Kidney epithelial cell (primary cell): ENCODE results near the gene NME3. TPM values are rescaled to one million over a fixed set of nuclear protein-coding genes. Genes with fewer than 3 reads are reported as not detected.
"Not testable (repeated sequence)": the region's sequence is repeated elsewhere in the genome, so short reads cannot be mapped to it uniquely, and the experiment has no call there.

Experiments used
- DNase-seq: peaks from one replicate; pipeline ENCODE4 v3.0.0-alpha.2; 2010; ENCODE audit warnings: low read depth
- H3K27me3 ChIP-seq: 2 replicates; pipeline ENCODE4 v1.6.0; 2011; ENCODE audit warnings: low read length; ENCODE audit not compliant: control insufficient read depth, insufficient read depth
- H3K36me3 ChIP-seq: 2 replicates; pipeline ENCODE4 v1.5.1; 2011; ENCODE audit warnings: low read length; ENCODE audit not compliant: control insufficient read depth, insufficient read depth
- H3K4me3 ChIP-seq: 2 replicates; pipeline ENCODE4 v1.5.1; 2011; ENCODE audit warnings: low read depth, mild to moderate bottlenecking, control low read depth, low read length
- CTCF ChIP-seq: IDR thresholded peaks from 2 replicates; pipeline ENCODE4 v1.5.1; 2011; ENCODE audit warnings: mild to moderate bottlenecking, moderate library complexity, low read length, control low read depth, inconsistent platforms; ENCODE audit not compliant: insufficient read depth, poor library complexity, severe bottlenecking
- total RNA-seq: library from RNA; depleted of rRNA; stranded (reverse); fragments of >200 nt; gene quantifications from 2 replicates; pipeline ENCODE4 v1.2.3, GENCODE V29; 2015

NME3 gene
- total RNA-seq, 1 donor from 2014 or later, result 44.9 TPM

GRCh38 chr16:1800701-1801100 lies 29.4 kb upstream of the NME3 start:
- no peaks in the 10 kb centered on the region for H3K27me3 ChIP-seq
- TF ChIP-seq CTCF, result no peak
- H3K4me3 ChIP-seq, result no peak overlapping the region
- H3K36me3 ChIP-seq, result no peaks in the 10 kb centered on the region
- DNase-seq, result no peak

GRCh38 chr16:1799263-1799662 lies 27.9 kb upstream of the NME3 start:
- H3K36me3 ChIP-seq, DNase-seq, H3K4me3 ChIP-seq, H3K27me3 ChIP-seq: not testable (repeated sequence)

- Histone ChIP-seq H3K36me3 (no peaks in the 10 kb centered on the region), H3K4me3 (no peak overlapping the region), H3K27me3 (peaks cover 2% of the 10 kb centered on the region)
- DNase-seq, result no peak
- TF ChIP-seq CTCF, result no peak
These were observed 23.7 kb upstream of the NME3 start for GRCh38 chr16:1794908-1795666.

GRCh38 chr16:1794221-1794871 lies 23.0 kb upstream of the NME3 start:
- no peak for TF ChIP-seq CTCF
- Histone ChIP-seq H3K27me3 (peaks cover 2% of the 10 kb centered on the region), H3K36me3 (no peaks in the 10 kb centered on the region), H3K4me3 (no peak overlapping the region)
- DNase-seq, result no peak

- peaks cover 2% of the 10 kb centered on the region for H3K27me3 ChIP-seq
- no peak for DNase-seq
- no peak for TF ChIP-seq CTCF
- H3K4me3 ChIP-seq, result no peak within 1 kb of the TSS
- H3K36me3 ChIP-seq, result no peaks in the 10 kb centered on the region
These were observed 22.4 kb upstream of the NME3 start, which contains the start of gene IGFALS for GRCh38 chr16:1793578-1794220. Gene IGFALS (minus strand): TSS chr16:1793705. CDS start chr16:1793652, 53 bp downstream.

- Histone ChIP-seq H3K27me3 (peaks cover 2% of the 10 kb centered on the region), H3K36me3 (no peaks in the 10 kb centered on the region), H3K4me3 (no peak overlapping the region)
- TF ChIP-seq CTCF, result no peak
- no peak for DNase-seq
These were observed 21.7 kb upstream of the NME3 start for GRCh38 chr16:1792836-1793577.
